WTC11 (cell line): ENCODE data around the gene SLC2A9. TPM values are rescaled to one million over a fixed set of nuclear protein-coding genes. Genes with fewer than 3 reads are reported as not detected.

Experiments used
- ATAC-seq: fragments of 200-7000 bp; cut with Tn5 transposase; 2 replicates; pipeline ENCODE4 v1.10.0; 2021; ENCODE audit warnings: mild to moderate bottlenecking, moderate library complexity
- CTCF ChIA-PET: fragments of 300-600 bp; sonication (Branson Sonifier 250); formaldehyde crosslinking; loops from one replicate; lab custom pipeline; 2021; ENCODE audit warnings: antibody characterized with exemption; lab: Charles Lee
- POLR2A ChIA-PET: fragments of 350-600 bp; sonication (Branson Sonifier 250); formaldehyde crosslinking; loops from one replicate; lab custom pipeline; 2021; ENCODE audit warnings: antibody characterized with exemption; lab: Charles Lee
- DNase-seq: peaks from one replicate; pipeline ENCODE4 v3.0.0; 2021; ENCODE audit warnings: low spot score
- H3K27ac Mint-ChIP-seq: 2 replicates; pipeline ENCODE4 v1.8.0; 2021; ENCODE audit warnings: mixed read lengths
- H3K27me3 Mint-ChIP-seq: 2 replicates; pipeline ENCODE4 v1.8.0; 2021; ENCODE audit warnings: low read depth, mild to moderate bottlenecking, moderate library complexity, mixed read lengths
- H3K36me3 Mint-ChIP-seq: 2 replicates; pipeline ENCODE4 v1.8.0; 2021; ENCODE audit warnings: mixed read lengths
- H3K4me1 Mint-ChIP-seq: 2 replicates; pipeline ENCODE4 v1.8.0; 2022; ENCODE audit warnings: mixed read lengths
- H3K4me3 Mint-ChIP-seq: 2 replicates; pipeline ENCODE4 v1.8.0; 2021; ENCODE audit warnings: mild to moderate bottlenecking, moderate library complexity, mixed read lengths
- H3K9me3 Mint-ChIP-seq: 2 replicates; pipeline ENCODE4 v1.8.0; 2021; ENCODE audit warnings: mixed read lengths
- CREB1 ChIP-seq: sonication (generic); formaldehyde crosslinking; IDR thresholded peaks from 2 replicates; pipeline ENCODE4 v1.8.0; 2023; ENCODE audit warnings: mild to moderate bottlenecking, missing genetic modification reagents
- E2F4 ChIP-seq: sonication (generic); formaldehyde crosslinking; IDR thresholded peaks from 2 replicates; pipeline ENCODE4 v1.8.1; 2022; ENCODE audit warnings: low read depth, mild to moderate bottlenecking, moderate library complexity, missing genetic modification reagents, borderline replicate concordance
- E2F5 ChIP-seq: sonication (generic); formaldehyde crosslinking; IDR thresholded peaks from 2 replicates; pipeline ENCODE4 v1.8.1; 2022; ENCODE audit warnings: mild to moderate bottlenecking, moderate library complexity, missing genetic modification reagents
- ETV6 ChIP-seq: sonication (generic); formaldehyde crosslinking; IDR thresholded peaks from 2 replicates; pipeline ENCODE4 v1.8.1; 2022; ENCODE audit warnings: mild to moderate bottlenecking, missing genetic modification reagents
- MAX ChIP-seq: sonication (generic); formaldehyde crosslinking; IDR thresholded peaks from 2 replicates; pipeline ENCODE4 v1.8.0; 2022; ENCODE audit warnings: mild to moderate bottlenecking, missing genetic modification reagents
- NFE2L1 ChIP-seq: sonication (generic); formaldehyde crosslinking; IDR thresholded peaks from 2 replicates; pipeline ENCODE4 v1.8.1; 2023; ENCODE audit warnings: missing genetic modification reagents
- NFYB ChIP-seq: sonication (generic); formaldehyde crosslinking; conservative IDR thresholded peaks from 2 replicates; pipeline ENCODE4 v1.8.0; 2022; ENCODE audit warnings: low read depth, missing genetic modification reagents
- RELA ChIP-seq: sonication (generic); formaldehyde crosslinking; IDR thresholded peaks from 2 replicates; pipeline ENCODE4 v1.8.1; 2022; ENCODE audit warnings: missing genetic modification reagents, mild to moderate bottlenecking, borderline replicate concordance
- RORB ChIP-seq: fragments of 250-450 bp; sonication (Bioruptor Pico); IDR thresholded peaks from 2 replicates; pipeline ENCODE4 v1.9.0; 2021; ENCODE audit warnings: mild to moderate bottlenecking
- SOX15 ChIP-seq: fragments of 250-450 bp; sonication (Bioruptor Pico); IDR thresholded peaks from 2 replicates; pipeline ENCODE4 v1.9.0; 2021; ENCODE audit warnings: mild to moderate bottlenecking
- TEAD4 ChIP-seq: sonication (generic); formaldehyde crosslinking; IDR thresholded peaks from 2 replicates; pipeline ENCODE4 v1.8.0; 2022; ENCODE audit warnings: mild to moderate bottlenecking, missing genetic modification reagents
- USF2 ChIP-seq: sonication (generic); formaldehyde crosslinking; IDR thresholded peaks from 2 replicates; pipeline ENCODE4 v1.8.1; 2023; ENCODE audit warnings: mild to moderate bottlenecking, missing genetic modification reagents, moderate library complexity
- ZBTB43 ChIP-seq: sonication (generic); formaldehyde crosslinking; IDR thresholded peaks from 2 replicates; pipeline ENCODE4 v1.8.1; 2023; ENCODE audit warnings: mild to moderate bottlenecking, missing genetic modification reagents
- ZMAT4 ChIP-seq: fragments of 250-450 bp; sonication (Bioruptor Pico); IDR thresholded peaks from 2 replicates; pipeline ENCODE4 v1.9.0; 2021; ENCODE audit warnings: mild to moderate bottlenecking
- ZNF138 ChIP-seq: sonication (generic); formaldehyde crosslinking; conservative IDR thresholded peaks from 2 replicates; pipeline ENCODE4 v1.8.1; 2022; ENCODE audit warnings: mild to moderate bottlenecking, moderate library complexity, missing genetic modification reagents
- ZNF219 ChIP-seq: sonication (generic); formaldehyde crosslinking; IDR thresholded peaks from 2 replicates; pipeline ENCODE4 v1.8.0; 2023; ENCODE audit warnings: missing genetic modification reagents, mild to moderate bottlenecking, borderline replicate concordance
- ZNF423 ChIP-seq: fragments of 250-450 bp; sonication (Bioruptor Pico); IDR thresholded peaks from 2 replicates; pipeline ENCODE4 v2.1.2; 2022; ENCODE audit warnings: mild to moderate bottlenecking, moderate library complexity
- ZNF512 ChIP-seq: sonication (generic); formaldehyde crosslinking; IDR thresholded peaks from 2 replicates; pipeline ENCODE4 v1.8.1; 2022; ENCODE audit warnings: missing genetic modification reagents, borderline replicate concordance
- total RNA-seq: library from RNA; stranded (reverse); gene quantifications from 3 replicates; pipeline ENCODE4 v1.2.3, GENCODE V29; 2021
- TF ChIP-seq, protein P1 (sequence below): fragments of 250-450 bp; sonication (Bioruptor Pico); IDR thresholded peaks from 2 replicates; pipeline ENCODE4 v1.9.0; 2021; ENCODE audit warnings: mild to moderate bottlenecking
- TF ChIP-seq, protein P2 (sequence below): sonication (generic); formaldehyde crosslinking; IDR thresholded peaks from 2 replicates; pipeline ENCODE4 v1.8.0; 2022; ENCODE audit warnings: mild to moderate bottlenecking, missing genetic modification reagents

The SLC2A9 gene
- total RNA-seq, 1 experiment from 2014 or later = not detected

DNA sequence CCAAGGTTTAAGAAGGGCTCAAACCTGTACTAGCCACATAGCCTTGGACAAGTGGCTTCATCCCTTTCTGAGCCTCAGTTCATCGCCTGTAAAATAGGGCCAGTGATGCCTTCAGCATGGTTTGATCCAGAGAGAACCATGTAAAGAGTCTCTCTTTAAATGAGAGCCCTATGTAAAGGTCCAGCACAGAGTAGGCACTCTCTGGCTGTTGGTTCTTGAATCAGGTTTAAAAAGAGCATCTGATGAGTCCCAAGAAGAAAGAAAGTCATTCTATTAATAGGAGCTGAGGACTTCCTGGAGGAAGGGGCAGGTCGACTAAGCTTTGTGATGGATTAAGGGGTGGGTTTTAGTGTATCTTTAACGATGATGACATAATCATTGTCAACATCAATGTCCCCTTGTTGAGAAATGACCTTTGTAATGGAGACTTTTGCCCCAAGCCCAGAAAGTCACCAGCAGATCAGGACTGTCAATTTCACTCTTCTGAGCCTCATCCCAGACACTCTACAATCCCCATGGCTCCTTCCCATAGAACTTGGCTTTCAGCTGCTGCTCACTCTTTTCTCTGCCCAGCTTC lies 4.0 kb upstream of the SLC2A9 start (continued):
- no peak for TF ChIP-seq ZNF219 (CRISPR knock-in tag)
- no peak for TF ChIP-seq E2F5 (CRISPR knock-in tag)
- TF ChIP-seq ZNF423 (CRISPR knock-in tag) = no peak
- TF ChIP-seq, protein P1, sequence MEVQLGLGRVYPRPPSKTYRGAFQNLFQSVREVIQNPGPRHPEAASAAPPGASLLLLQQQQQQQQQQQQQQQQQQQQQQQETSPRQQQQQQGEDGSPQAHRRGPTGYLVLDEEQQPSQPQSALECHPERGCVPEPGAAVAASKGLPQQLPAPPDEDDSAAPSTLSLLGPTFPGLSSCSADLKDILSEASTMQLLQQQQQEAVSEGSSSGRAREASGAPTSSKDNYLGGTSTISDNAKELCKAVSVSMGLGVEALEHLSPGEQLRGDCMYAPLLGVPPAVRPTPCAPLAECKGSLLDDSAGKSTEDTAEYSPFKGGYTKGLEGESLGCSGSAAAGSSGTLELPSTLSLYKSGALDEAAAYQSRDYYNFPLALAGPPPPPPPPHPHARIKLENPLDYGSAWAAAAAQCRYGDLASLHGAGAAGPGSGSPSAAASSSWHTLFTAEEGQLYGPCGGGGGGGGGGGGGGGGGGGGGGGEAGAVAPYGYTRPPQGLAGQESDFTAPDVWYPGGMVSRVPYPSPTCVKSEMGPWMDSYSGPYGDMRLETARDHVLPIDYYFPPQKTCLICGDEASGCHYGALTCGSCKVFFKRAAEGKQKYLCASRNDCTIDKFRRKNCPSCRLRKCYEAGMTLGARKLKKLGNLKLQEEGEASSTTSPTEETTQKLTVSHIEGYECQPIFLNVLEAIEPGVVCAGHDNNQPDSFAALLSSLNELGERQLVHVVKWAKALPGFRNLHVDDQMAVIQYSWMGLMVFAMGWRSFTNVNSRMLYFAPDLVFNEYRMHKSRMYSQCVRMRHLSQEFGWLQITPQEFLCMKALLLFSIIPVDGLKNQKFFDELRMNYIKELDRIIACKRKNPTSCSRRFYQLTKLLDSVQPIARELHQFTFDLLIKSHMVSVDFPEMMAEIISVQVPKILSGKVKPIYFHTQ (CRISPR knock-in tag) = no peak
- TF ChIP-seq ZBTB43 (CRISPR knock-in tag) = no peak
- no peak for TF ChIP-seq ZNF512 (CRISPR knock-in tag)
- no peak for TF ChIP-seq TEAD4 (CRISPR knock-in tag)
- TF ChIP-seq SOX15 (CRISPR knock-in tag) = no peak
- TF ChIP-seq NFE2L1 = no peak
- no peak for TF ChIP-seq E2F4 (CRISPR knock-in tag)

GRCh38 chr4:10024303-10024702 lies 3.0 kb upstream of the SLC2A9 start:
- no peaks in the 10 kb centered on the region for H3K9me3 Mint-ChIP-seq
- H3K27ac Mint-ChIP-seq = no peak overlapping the region
- H3K27me3 Mint-ChIP-seq = peaks cover 12% of the 10 kb centered on the region
- H3K4me3 Mint-ChIP-seq = no peak overlapping the region
- DNase-seq (no peak), ATAC-seq (no peak)
- ChIA-PET CTCF (interaction anchor here (0.5 to 2.8 kb wide), 2 partner anchors 9 to 245 kb away, joined by 3 to 11 read pairs; no protein-coding TSS in a partner anchor), POLR2A (no interaction called here)
- 0 out of 2 replicates have a peak, but pooled peaks cover 4% of the 10 kb centered on the region for H3K4me1 Mint-ChIP-seq
- no peaks in the 10 kb centered on the region for H3K36me3 Mint-ChIP-seq
- TF ChIP-seq ZNF512 (CRISPR knock-in tag) (no peak), CREB1 (no peak), MAX (CRISPR knock-in tag) (no peak), ZMAT4 (CRISPR knock-in tag) (no peak), NFE2L1 (no peak), USF2 (CRISPR knock-in tag) (no peak), RORB (no peak), NFYB (CRISPR knock-in tag) (no peak), ETV6 (no peak), RELA (CRISPR knock-in tag) (no peak), ZNF138 (CRISPR knock-in tag) (no peak)
- TF ChIP-seq, protein P2, sequence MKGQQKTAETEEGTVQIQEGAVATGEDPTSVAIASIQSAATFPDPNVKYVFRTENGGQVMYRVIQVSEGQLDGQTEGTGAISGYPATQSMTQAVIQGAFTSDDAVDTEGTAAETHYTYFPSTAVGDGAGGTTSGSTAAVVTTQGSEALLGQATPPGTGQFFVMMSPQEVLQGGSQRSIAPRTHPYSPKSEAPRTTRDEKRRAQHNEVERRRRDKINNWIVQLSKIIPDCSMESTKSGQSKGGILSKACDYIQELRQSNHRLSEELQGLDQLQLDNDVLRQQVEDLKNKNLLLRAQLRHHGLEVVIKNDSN (CRISPR knock-in tag) = no peak
